ENCODE data around the gene BDKRB1. TPM values are rescaled to one million over a fixed set of nuclear protein-coding genes. Genes with fewer than 3 reads are reported as not detected.

The BDKRB1 gene
- total and polyA plus RNA-seq, 10 of the 15 experiments (the other 5 are each of a cell fraction or from before 2014, with no cell fraction given): 0.21 TPM; not detected in 9

GRCh38 chr14:96213871-96214465 lies 42.0 kb upstream of the BDKRB1 start:
- Histone ChIP-seq H3K4me3 (no peak overlapping the region), H3K9me3 (replicated peaks; ENCODE audit: control insufficient read depth, insufficient read depth, low read length) (peaks cover 2% of the 10 kb centered on the region; the same call in 1 of the 3 replicates), H3K9ac (ENCODE audit: control insufficient read depth, insufficient read depth, low read length) (no peak overlapping the region), H3K27me3 (replicated peaks in 1 of 2; ENCODE audit: control insufficient read depth in 2 of 2, insufficient read depth in 2 of 2, low read length in 1 of 2) (peaks cover 2 to 3% of the 10 kb centered on the region in 2 experiments; a peak in 2 of 4 replicates), H3K4me1 (ENCODE audit: control insufficient read depth, insufficient read depth, low read length) (no peaks in the 10 kb centered on the region), H2AFZ (ENCODE audit: control insufficient read depth, low read depth, low read length) (no peak overlapping the region), H3K36me3 (ENCODE audit: control insufficient read depth in 2 of 2, insufficient read depth in 2 of 2, low read length in 1 of 2) (no peaks in the 10 kb centered on the region), H3K79me2 (ENCODE audit: control insufficient read depth, insufficient read depth, low read length) (no peaks in the 10 kb centered on the region), H4K20me1 (ENCODE audit: control insufficient read depth, insufficient read depth) (no peaks in the 10 kb centered on the region), H3K27ac (ENCODE audit: control insufficient read depth, insufficient read depth) (no peak overlapping the region), H3K4me2 (ENCODE audit: control insufficient read depth, insufficient read depth) (no peak overlapping the region)
- in situ Hi-C loops (cut with MboI): no loop called here
- POLR2A ChIA-PET: no interaction called here
- WGBS (ENCODE audit: insufficient coverage, insufficient replicate concordance, low lambda C conversion rate, missing lambda C conversion rate): 35% methylated on average over 10 of the region's 10 CpGs
- intact Hi-C loops (cut with micrococcal nuclease; ENCODE audit: unreplicated experiment): no loop called here
- TF ChIP-seq ZNF622 (IDR thresholded peaks at IDR 0.05): no peak
- TF ChIP-seq FOXK2 (IDR thresholded peaks at IDR 0.05): no peak
- no peak for TF ChIP-seq ZNF274 (IDR thresholded peaks at IDR 0.05; ENCODE audit: insufficient read depth, insufficient read length)
- TF ChIP-seq BHLHE40 (IDR thresholded peaks at IDR 0.05; ENCODE audit: borderline replicate concordance in 1 of 2, low read depth in 2 of 2, low read length in 1 of 2): no peak
- TF ChIP-seq NFXL1 (IDR thresholded peaks at IDR 0.05; ENCODE audit: borderline replicate concordance): no peak
- TF ChIP-seq IRF4 (IDR thresholded peaks at IDR 0.05; ENCODE audit: low read depth, low read length): no peak
- no peak for TF ChIP-seq ZBTB4 (CRISPR knock-in tag; IDR thresholded peaks at IDR 0.05)
- TF ChIP-seq EZH2 (IDR thresholded peaks at IDR 0.05; ENCODE audit: borderline replicate concordance, control insufficient read depth, low read depth, low read length): no peak
- no peak for TF ChIP-seq HDGF (IDR thresholded peaks at IDR 0.05)
- no peak for TF ChIP-seq NRF1 (conservative IDR thresholded peaks at IDR 0.05; ENCODE audit: low read depth, low read length)
- no peak for TF ChIP-seq IKZF2 (IDR thresholded peaks at IDR 0.05)
- no peak for TF ChIP-seq TCF3 (IDR thresholded peaks at IDR 0.05; ENCODE audit: borderline replicate concordance, insufficient read depth, low read depth, low read length)
- TF ChIP-seq ELK1 (IDR thresholded peaks at IDR 0.05; ENCODE audit: low read depth, low read length): no peak
- TF ChIP-seq E4F1 (IDR thresholded peaks at IDR 0.05; ENCODE audit: borderline replicate concordance, partially characterized antibody): no peak
- CTCF ChIA-PET: no interaction called here
- FAIRE-seq: no peak
- no peak for ATAC-seq
- SMC1A ChIA-PET (ENCODE audit: uncharacterized antibody, unreplicated experiment): no interaction called here
- no peak for DNase-seq (ENCODE audit: low read depth, low spot score)
- RAD21 ChIA-PET (ENCODE audit: unreplicated experiment): interaction anchor here (0.8 kb wide), 1 partner anchor 59 kb away, joined by 3 read pairs; no protein-coding TSS in a partner anchor
- BruUV-seq (replicated peaks): no TSS peak
